HG02759 (cell line): ENCODE results near the gene B3GNT8.
"Not testable (repeated sequence)": the region's sequence is repeated elsewhere in the genome, so short reads cannot be mapped to it uniquely, and the experiment has no call there.

Experiments
- ATAC-seq: cut with Tn5 transposase; IDR thresholded peaks from one replicate; pipeline ENCODE4 v1.9.1; 2021; ENCODE audit warnings: mild to moderate bottlenecking, moderate library complexity; ENCODE audit not compliant: unreplicated experiment

B3GNT8 gene

GRCh38 chr19:41426952-41427646 is at the start of gene B3GNT8:
TSS of gene B3GNT8 (minus strand) at chr19:41427374. CDS start at chr19:41426778, 596 bp downstream.
- ATAC-seq = peak; percentile 41

- ATAC-seq = no peak
Observed at GRCh38 chr19:41476583-41476982, 49.4 kb upstream of the B3GNT8 start.

DNA sequence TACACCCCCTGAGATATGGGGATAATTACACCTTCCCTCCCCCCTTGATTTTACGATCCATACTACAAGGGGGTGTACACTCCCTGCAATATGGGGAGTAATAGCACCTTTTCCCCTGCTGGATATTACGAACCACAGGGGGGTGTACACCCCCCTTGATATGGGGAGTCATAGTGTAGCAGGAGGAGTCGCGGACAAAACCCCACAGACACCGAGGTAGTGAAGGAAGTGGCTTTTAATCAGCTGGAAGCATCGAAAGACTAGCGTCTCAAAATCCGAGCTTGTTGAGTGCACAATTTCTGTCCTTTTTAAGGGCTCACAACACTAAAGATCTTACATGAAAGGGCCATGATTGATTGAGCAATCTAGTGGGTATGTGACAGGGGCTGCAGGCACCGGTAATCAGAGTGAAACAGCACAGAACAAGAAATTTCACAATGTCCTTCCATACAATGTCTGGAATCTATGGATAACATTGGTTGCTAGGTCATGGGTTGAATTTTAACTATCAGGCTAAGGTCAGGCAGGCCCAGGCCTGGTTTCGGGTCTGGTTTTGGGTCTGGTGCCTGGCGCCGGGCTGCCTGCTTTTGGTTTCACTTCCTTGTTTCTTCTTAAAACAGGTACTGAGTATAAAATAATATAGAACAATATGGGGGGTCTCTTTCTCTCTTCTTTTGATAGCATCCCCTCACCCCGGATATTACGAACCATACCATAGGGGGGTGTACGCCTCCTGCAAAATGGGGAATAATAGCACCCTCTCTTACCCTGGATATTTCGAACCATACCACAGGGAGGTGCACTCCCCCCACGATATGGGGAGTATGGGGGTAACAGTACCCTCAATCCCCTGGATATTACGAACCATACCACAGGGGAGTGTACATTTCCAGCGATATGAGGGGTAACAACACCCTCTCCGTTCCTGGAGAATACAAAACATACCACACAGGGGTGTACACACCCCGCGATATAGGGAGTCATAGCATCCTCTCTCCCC is 36.4 kb upstream of the B3GNT8 start:
- ATAC-seq = not testable (repeated sequence)

GRCh38 chr19:41462497-41462896 is 35.3 kb upstream of the B3GNT8 start:
- no peak for ATAC-seq

GRCh38 chr19:41457241-41457640 is 30.1 kb upstream of the B3GNT8 start:
- peak; percentile 77 for ATAC-seq

- ATAC-seq = no peak
Observed at GRCh38 chr19:41456342-41456918, 29.3 kb upstream of the B3GNT8 start.

GRCh38 chr19:41455936-41456335 is 28.8 kb upstream of the B3GNT8 start:
- ATAC-seq = no peak

- no peak for ATAC-seq
Observed at GRCh38 chr19:41452584-41453275, 25.6 kb upstream of the B3GNT8 start.

DNA sequence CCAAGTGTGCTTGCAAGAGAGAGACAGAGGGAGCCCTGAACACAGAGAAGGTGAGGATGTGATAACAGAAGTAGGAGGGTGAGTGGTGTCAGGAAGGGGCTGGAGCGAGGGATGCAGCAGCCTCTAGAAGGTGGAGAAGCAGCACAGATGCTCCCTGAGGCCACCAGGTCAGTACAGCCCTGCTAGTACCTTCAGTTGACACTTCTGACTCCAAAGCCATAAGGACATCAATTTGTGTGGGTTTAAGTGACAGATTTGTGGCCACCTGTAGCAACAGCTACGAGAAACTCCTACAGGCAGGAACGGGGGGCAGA is 22.6 kb upstream of the B3GNT8 start:
- ATAC-seq = no peak

DNA sequence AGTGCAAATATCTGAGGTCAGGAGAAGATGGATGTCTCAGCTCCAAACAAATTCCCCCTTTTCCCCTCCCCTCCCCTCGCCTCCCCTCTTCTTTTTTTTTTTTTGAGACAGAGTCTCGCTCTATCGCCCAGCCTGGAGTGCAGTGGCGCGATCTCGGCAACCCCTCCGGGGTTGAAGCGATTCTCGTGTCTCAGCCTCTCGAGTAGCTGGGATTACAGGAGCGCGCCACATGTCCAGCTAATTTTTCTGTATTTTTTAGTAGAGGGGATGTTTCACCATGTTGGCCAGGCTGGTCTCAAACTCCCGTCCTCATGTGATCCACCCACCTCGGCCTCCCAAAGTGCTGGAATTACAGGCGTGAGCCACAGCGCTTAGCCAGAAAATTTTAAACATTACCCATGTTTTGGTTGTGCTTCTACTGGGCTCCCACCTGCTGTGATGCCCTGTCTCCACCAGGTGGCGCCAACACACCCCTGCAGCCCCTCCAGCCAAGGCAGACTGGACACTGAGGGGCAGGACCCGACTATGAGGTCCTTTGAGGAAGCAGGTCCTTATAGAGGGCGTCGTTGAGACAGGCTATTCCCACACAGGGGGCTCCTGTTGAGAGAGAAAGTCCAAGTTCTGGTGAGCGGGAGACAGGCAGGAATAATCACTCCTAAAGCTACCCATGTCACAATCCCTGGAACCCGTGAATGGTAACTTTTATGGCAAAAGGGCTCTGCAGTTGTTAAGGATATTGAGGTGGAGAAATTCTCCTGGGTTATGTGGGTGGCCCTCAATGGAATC is 22.1 kb upstream of the B3GNT8 start:
- peak; percentile 52 for ATAC-seq

- ATAC-seq = no peak
Observed at GRCh38 chr19:41447732-41448332, 20.7 kb upstream of the B3GNT8 start.

DNA sequence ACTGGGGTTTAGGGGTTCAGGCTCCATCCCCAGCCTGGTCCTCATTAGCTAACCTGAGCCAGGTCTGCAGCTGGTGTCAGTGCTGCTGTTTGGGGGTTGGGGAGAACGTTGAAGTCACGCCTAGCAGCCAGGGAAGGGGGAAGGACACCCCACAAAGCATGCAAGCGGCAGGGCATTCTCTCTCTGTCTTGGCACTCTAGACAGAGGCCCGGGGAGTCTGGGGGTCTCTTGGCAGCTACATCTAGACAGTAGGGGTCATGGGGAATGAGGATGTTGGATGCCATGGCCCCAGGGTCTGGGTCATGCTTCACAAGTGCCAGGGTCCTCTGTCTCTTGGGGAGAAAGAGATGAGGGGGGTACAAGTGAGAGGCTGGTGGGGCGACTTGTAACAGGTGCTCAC is 18.4 kb upstream of the B3GNT8 start:
- no peak for ATAC-seq

DNA sequence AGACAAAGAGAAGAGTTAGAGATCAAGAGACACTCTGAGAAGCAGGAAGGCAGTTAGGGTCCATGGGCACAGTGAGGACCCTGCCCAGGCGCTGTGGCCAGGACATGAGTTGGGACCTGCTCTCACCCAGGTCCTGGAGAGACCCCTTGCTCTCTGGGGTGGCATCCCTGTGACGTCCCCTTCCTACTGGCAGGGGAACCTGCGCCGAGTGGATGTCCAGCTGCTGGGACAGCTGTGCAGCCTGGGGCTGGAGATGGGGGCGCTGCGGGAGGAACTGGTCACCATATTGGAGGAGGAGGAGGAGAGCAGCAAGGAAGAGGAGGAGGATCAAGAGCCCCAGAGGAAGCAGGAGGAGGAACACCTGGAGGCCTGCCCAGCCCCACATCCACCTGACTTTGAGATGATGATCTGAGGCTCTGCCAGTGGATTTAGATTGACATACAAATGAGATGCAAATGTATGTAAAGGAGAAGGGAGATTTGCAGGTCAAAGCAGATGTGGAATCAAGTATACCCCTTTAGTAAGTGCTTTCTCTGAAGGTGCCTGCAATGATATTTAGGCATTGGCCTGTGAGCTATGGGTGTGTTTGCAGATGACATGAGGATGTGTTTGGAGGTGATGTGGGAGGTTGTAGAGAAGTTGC is 16.8 kb upstream of the B3GNT8 start:
- ATAC-seq = no peak

DNA sequence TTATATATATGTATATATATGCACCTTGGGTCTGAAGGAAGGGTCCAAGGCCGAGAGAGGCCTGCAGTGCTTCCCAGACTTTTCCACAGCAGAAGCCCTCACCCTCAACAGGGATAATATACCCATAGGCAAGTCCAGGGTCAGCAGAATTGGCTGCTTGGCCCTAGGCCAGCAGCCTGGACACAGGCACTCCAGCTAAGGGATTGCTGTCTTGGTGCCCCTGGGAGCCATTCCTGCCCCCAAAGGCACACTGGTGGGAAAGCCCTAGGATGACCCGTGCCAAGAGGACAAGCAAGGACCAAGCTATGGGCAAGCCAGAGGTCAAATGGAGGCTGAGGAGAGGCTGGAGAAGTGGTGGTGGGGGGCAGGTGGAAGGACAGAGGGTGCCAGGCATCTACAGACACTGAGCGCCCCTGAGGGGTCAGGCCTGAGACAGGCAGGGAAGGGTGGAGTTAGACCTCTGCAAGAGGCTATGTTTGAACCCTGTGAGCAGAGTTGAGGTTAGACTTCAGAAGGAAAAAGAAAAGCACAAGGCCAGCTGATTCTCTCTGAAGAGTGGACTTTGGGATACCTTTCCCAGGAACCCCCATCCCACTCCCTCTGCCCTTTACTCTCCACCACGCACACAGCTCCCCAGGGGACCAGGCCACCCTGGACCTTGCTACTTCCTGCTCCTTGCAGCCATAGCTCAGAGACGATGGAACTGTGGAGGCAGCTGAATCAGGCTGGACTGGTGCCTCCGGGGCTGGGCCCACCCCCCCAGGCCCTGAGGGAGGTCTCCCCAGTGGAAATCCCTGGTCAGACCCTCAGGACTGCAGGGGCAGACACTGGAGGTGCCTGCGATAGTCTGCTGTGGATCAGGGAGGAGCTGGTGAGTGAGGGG is 15.5 kb upstream of the B3GNT8 start, which contains the start of gene ERICH4:
TSS of gene ERICH4 (plus strand) at position 684 of the 883 bp plus-strand sequence. CDS start at position 698, 14 bp downstream.
- ATAC-seq = no peak

DNA sequence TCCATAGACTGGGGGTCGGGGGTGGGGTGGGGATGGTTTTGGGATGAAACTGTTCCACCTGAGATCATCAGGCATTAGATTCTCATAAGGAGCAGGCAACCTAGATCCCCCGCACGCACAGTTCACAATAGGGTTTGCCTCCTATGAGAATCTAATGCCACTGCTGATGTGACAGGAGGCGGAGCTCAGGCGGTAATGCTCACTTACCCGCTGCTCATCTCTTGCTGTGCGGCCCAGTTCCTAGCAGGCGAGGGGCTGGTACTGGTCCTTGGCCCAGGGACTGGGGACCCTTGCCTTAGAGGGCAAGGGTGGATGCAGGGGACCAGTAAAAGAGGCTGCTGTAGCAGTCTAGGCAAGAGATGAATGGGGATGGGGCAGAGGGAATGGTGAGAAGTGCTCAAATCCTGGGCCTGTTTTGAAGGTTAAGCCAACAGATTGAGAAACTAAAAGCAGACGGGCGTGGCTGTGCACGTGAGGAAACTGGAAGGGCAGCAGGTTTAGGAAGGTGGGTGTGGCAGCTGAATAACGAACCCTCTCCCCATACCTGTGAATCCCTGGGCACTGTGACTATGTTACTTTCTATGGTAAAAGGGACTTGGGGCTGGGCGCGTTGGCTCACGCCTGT is 14.3 kb upstream of the B3GNT8 start:
- no peak for ATAC-seq

DNA sequence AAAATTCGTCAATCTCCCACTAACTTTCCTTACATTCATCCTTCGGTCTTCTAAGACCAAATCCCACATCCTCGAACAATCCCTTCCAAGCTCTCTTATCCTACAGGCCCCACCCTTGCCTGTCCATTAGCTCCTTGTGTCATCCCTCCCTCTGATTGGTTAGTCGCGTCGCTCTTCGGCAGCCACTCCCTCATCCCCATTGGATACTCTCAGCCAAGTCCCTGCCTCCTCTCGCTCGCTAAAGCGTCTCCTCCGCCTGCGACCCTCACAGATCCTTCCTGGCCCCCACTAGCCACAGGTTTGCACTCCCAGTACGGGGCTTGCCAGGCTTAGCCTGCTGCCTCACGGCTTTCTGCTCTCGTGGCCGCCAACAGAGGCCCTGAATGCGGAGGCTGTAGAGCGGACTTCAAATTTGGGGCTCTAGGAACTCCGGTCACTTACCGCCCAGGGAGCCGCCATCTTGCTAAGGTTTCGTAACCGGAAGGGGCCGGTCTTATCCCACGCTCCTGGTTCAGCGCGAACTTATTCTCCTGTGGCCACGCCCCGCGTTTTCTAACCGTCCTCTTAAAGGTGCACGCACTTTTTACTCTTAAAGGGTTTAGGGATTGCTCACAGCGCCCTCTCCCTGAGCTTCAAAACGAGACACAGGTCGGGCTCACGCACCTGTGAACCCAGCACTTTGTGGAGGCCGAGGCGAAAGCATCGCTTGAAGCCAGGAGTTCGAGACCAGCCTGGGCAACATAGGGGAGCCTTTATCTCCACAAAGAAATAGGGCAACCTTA is 12.5 kb upstream of the B3GNT8 start, which contains the start of gene DMAC2:
TSS of gene DMAC2 (minus strand) at position 472 of the 782 bp plus-strand sequence. CDS start at position 459, 13 bp downstream.
- ATAC-seq = peak; percentile 94
